GM21737 (cell line): ENCODE results near the gene LIPC.

Experiments
- ATAC-seq: cut with Tn5 transposase; IDR thresholded peaks from one replicate; pipeline ENCODE4 v1.9.1; 2021; ENCODE audit warnings: mild to moderate bottlenecking, moderate library complexity; ENCODE audit not compliant: unreplicated experiment

Gene LIPC

DNA sequence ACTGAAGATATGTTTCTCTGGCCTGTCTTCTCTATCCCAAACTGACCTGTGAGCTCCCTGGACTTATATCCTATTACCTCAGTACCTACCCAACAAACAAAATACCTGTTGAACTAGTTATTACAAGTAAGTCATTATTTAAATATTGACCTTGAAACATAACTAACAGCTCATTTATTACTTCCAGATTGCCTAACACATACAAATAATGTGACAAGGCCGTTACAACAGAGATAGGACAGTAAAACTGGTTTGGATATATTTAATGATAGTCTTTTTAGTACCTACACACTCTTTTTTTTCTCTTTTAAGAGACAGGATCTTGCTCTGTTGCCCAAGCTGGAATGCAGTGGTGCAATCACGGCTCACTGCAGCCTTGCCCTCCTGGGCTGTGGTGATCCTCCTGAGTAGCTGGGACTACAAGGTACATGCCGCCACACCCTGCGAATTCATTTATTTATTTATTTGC is 172.7 kb downstream of the LIPC start:
- no peak for ATAC-seq

DNA sequence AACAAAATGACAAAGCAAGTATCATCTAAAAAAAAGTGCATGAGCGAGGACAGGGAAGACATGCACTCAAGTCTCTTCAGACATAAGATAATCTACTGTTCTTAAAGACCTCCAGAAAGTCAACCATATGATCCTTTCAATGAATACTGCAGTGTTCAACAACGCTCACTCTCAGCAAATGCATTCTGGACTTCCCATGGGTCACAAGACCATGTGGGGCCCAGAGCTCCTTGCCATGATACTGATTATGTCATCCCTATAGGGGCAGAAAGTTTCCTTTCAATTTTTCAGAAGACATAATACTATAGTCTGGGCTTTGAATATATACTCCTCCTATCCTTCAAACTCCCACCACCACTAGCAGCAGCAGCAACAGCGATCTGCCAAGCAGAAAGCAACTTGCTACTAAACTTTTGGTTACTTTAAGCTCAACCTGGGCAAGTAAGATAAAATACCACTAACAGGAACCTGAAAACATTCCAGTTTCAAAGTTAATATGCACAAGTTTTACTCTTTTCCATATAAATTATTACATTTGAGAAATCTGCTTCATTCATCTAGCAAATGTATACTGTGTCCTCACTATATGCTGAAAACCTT is 174.2 kb downstream of the LIPC start:
- no peak for ATAC-seq

DNA sequence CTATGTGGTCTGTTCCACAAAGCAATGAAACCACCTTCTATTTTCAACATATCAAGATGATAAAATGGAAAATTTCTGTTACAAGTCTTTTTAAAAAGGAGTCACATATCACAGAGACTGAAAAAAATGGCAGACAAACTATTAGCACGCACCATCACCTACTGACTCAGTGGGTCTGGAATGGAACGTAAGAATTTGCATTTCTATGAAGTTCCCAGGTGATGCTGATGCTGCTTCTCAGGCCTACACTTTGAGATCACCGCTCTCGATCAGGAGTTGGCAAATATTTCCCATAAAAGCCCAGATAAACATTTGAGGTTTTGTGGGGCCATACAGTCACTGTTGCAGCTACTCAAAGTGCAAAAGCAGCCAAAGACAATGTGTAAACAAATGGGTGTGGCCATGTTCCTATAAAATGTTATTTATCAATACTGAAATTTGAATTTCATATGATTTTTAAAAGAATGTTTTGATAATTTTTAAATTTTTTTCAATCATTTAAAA is 174.8 kb downstream of the LIPC start:
- ATAC-seq: no peak

DNA sequence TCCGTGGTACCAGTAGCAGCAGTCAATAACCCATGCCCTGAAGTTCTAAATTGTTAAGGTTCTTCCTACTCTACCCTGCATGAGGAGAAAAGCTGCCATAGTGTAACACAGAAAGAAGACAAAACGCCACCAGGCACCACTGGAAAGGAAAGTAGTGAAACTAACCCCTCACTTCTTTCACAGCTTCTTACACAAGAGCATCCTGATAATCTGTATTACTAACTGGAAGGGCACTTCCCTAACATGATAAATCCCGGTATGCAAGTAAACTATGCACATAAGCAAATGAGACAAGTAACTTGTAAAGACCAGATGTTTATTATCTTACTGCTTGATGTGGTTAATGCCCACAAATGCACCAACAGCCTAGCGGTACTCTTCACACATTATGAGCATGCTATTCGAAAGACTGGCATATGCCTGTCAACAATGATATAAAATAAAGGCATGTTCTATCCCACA is 176.4 kb downstream of the LIPC start:
- no peak for ATAC-seq

DNA sequence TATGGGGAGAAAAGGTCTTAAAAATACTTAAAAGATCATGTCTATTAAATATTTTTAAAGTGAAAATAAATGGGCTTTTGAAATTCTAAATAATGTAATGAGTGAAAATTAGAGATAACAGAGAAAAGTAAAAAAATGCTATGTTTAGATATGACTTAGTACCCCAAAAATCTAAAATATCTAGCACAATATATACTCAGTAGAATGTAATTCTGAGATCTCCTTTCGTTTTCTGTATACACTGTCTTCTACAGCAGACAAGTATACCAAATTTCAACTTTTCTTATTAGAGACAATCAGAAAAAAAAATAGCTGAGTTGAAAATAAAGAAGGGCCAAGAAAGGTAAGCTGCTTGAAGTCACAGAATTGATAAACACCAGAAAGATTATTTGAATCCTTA is 176.9 kb downstream of the LIPC start:
- ATAC-seq: no peak

DNA sequence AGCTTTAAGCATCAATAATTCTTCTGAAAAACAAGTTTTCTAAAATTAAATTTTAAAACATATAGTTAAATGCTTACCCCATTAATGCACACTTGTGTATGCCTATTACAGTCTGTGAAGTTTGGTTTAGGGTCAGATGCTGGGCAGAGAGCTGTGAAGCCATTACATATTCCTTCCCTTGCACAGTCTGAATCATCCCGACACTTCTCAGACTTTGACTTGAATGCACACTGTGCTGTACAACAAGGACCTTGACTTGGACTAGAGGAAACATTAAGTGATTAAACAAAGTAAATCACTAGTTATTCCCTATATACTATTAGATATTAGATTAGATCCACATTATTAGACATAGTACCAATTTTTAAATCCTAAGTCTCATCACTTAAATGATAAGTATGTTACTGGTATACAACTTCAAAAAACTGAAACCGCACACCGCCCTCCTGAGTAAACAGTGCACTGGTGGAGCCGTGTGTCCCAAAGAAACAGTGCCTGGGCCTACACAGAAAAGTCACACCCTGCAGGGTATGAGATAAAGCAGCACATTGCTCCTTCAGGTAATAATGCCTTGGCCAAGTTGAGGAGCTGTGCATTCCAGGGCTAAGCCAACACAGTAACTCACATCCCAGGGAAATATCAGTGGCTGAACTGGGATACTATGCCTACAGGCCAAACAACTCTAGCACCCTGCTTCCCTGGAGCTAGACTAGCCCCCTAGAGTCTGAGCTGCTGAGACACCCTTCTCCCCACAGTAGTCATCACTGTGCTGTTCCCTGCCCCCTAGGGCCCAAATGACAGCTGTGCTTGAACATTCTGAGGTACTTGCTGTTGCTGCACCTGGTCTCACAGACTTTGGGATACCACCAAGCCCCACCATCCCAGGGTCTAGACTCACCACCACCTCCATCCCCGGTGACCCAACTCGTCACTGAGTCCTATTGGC is 180.2 kb downstream of the LIPC start:
- no peak for ATAC-seq

DNA sequence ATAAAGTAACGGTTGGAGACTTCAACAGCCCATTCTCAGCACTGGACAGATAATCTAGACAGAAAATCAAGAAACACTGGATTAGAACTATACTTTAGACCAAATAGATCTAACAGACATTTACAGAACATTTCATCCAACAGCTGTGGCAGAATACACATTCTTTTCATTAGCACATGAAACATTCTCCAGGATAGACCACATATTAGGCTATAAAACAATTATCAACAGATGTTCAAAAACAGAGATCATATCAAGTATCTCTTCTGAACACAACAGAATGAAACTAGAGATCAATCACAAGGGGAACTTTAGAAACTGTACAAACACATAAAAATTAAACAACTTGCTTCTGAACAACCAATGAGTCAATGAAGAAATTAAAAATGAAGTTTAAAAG is 184.4 kb downstream of the LIPC start:
- no peak for ATAC-seq
